A673 (cell line): Measurements from ENCODE around the gene NEDD4. TPM values are rescaled to one million over a fixed set of nuclear protein-coding genes. Genes with fewer than 3 reads are reported as not detected.

Experiments used
- BruUV-seq: library from RNA; stranded (reverse); fragments of 400-500 nt; replicated peaks from 2 replicates; lab custom pipeline; 2021; lab: Mats Ljungman, UMichigan
- CTCF ChIA-PET: fragments of 300-600 bp; sonication (Branson Sonifier 250); formaldehyde crosslinking; loops from one replicate; lab custom pipeline; 2022; ENCODE audit warnings: antibody characterized with exemption; lab: Charles Lee
- POLR2A ChIA-PET: fragments of 300-600 bp; sonication (Branson Sonifier 250); formaldehyde crosslinking; loops from one replicate; lab custom pipeline; 2022; ENCODE audit warnings: antibody characterized with exemption; ENCODE audit not compliant: low non-redundant PET; lab: Charles Lee
- DNase-seq: peaks from one replicate; pipeline ENCODE4 v3.0.0-alpha.2; 2015; ENCODE audit warnings: low spot score
- H3K27ac ChIP-seq: fragments of 200-600 bp; sonication (generic); 2 replicates; pipeline ENCODE4 v1.5.1; 2016; ENCODE audit warnings: mixed run types, low read depth, mild to moderate bottlenecking, mixed read lengths, antibody characterized with exemption, low read length; ENCODE audit not compliant: poor library complexity, severe bottlenecking
- H3K27me3 ChIP-seq: fragments of 200-600 bp; sonication (generic); replicated peaks from 2 replicates; pipeline ENCODE4 v1.6.1; 2017; ENCODE audit warnings: mixed run types, low read depth, mild to moderate bottlenecking, mixed read lengths, antibody characterized with exemption, low read length; ENCODE audit not compliant: insufficient read depth, poor library complexity
- H3K36me3 ChIP-seq: fragments of 200-600 bp; sonication (generic); 2 replicates; pipeline ENCODE4 v1.6.1; 2016; ENCODE audit warnings: mixed run types, mild to moderate bottlenecking, mixed read lengths, antibody characterized with exemption, low read length; ENCODE audit not compliant: insufficient read depth, poor library complexity, severe bottlenecking
- H3K4me1 ChIP-seq: fragments of 200-600 bp; sonication (generic); 2 replicates; pipeline ENCODE4 v1.6.1; 2017; ENCODE audit warnings: mixed run types, mild to moderate bottlenecking, mixed read lengths, antibody characterized with exemption, low read length; ENCODE audit not compliant: insufficient read depth, poor library complexity, severe bottlenecking
- H3K4me3 ChIP-seq: fragments of 200-600 bp; sonication (generic); 2 replicates; pipeline ENCODE4 v1.5.1; 2016; ENCODE audit warnings: low read depth, mixed run types, mild to moderate bottlenecking, mixed read lengths, low read length; ENCODE audit not compliant: poor library complexity, severe bottlenecking
- H3K9me3 ChIP-seq: fragments of 200-600 bp; sonication (generic); 2 replicates; pipeline ENCODE4 v1.6.1; 2016; ENCODE audit warnings: mixed run types, low read depth, mild to moderate bottlenecking, mixed read lengths, antibody characterized with exemption, low read length; ENCODE audit not compliant: poor library complexity, severe bottlenecking
- CTCF ChIP-seq: fragments of 300-800, 200-600 bp; sonication (generic); conservative IDR thresholded peaks from 2 replicates; pipeline ENCODE4 v1.5.1; 2017; ENCODE audit warnings: low read depth, mild to moderate bottlenecking, antibody characterized with exemption, low read length, moderate library complexity, mixed read lengths
- EZH2 ChIP-seq: fragments of 200-600 bp; sonication (generic); IDR thresholded peaks from 2 replicates; pipeline ENCODE4 v1.6.1; 2017; ENCODE audit warnings: borderline replicate concordance, low read depth, mild to moderate bottlenecking, mixed read lengths, antibody characterized with exemption, low read length; ENCODE audit not compliant: poor library complexity, severe bottlenecking
- intact Hi-C: fragments of 100-400 bp; cut with micrococcal nuclease; formaldehyde crosslinking; loops from one replicate; pipeline ENCODE4 v1.10.0; 2022; ENCODE audit not compliant: unreplicated experiment
- total RNA-seq: library from RNA; stranded (reverse); gene quantifications from 2 replicates; pipeline ENCODE4 v1.2.3, GENCODE V29; 2021

Gene NEDD4
- total RNA-seq, 1 experiment from 2014 or later = 23.1 TPM

GRCh38 chr15:55897560-55898336, 95.7 kb downstream of the NEDD4 start:
- ChIA-PET POLR2A (no interaction called here), CTCF (interaction anchor here (0.8 to 1.1 kb wide), 2 partner anchors 10 to 20 kb away, joined by 3 to 7 read pairs; no protein-coding TSS in a partner anchor)
- BruUV-seq = no TSS peak
- Histone ChIP-seq H3K27ac (peak overlapping the region; percentile 85), H3K27me3 (no peaks in the 10 kb centered on the region), H3K4me3 (no peak overlapping the region), H3K4me1 (peaks cover 17% of the 10 kb centered on the region), H3K36me3 (no peaks in the 10 kb centered on the region), H3K9me3 (no peaks in the 10 kb centered on the region)
- intact Hi-C loops = no loop called here
- DNase-seq = peak; percentile 81
- TF ChIP-seq EZH2 (no peak), CTCF (peak; percentile 87)

- Histone ChIP-seq H3K4me3 (no peak overlapping the region), H3K9me3 (no peaks in the 10 kb centered on the region), H3K36me3 (no peaks in the 10 kb centered on the region), H3K4me1 (peaks cover 14% of the 10 kb centered on the region), H3K27me3 (no peaks in the 10 kb centered on the region), H3K27ac (no peak overlapping the region)
- TF ChIP-seq CTCF (no peak), EZH2 (no peak)
- intact Hi-C loops = no loop called here
- CTCF ChIA-PET = no interaction called here
- DNase-seq = no peak
- POLR2A ChIA-PET = no interaction called here
- BruUV-seq = no TSS peak
Measured at GRCh38 chr15:55894399-55894965, 98.9 kb downstream of the NEDD4 start.

GRCh38 chr15:55893852-55894251, 99.6 kb downstream of the NEDD4 start:
- Histone ChIP-seq H3K9me3 (no peaks in the 10 kb centered on the region), H3K4me3 (no peak overlapping the region), H3K36me3 (no peaks in the 10 kb centered on the region), H3K4me1 (peaks cover 11% of the 10 kb centered on the region), H3K27ac (no peak overlapping the region), H3K27me3 (no peaks in the 10 kb centered on the region)
- ChIA-PET CTCF (no interaction called here), POLR2A (no interaction called here)
- intact Hi-C loops = no loop called here
- TF ChIP-seq CTCF (no peak), EZH2 (no peak)
- no TSS peak for BruUV-seq
- no peak for DNase-seq
